CD4-positive, alpha-beta T cell treated with Interleukin-10 for 1 hour (primary cell): ENCODE measurements around the gene USH2A.

Source experiments
- DNase-seq: peaks from one replicate; pipeline ENCODE4 v3.0.0-alpha.2; 2020

Gene USH2A

DNA sequence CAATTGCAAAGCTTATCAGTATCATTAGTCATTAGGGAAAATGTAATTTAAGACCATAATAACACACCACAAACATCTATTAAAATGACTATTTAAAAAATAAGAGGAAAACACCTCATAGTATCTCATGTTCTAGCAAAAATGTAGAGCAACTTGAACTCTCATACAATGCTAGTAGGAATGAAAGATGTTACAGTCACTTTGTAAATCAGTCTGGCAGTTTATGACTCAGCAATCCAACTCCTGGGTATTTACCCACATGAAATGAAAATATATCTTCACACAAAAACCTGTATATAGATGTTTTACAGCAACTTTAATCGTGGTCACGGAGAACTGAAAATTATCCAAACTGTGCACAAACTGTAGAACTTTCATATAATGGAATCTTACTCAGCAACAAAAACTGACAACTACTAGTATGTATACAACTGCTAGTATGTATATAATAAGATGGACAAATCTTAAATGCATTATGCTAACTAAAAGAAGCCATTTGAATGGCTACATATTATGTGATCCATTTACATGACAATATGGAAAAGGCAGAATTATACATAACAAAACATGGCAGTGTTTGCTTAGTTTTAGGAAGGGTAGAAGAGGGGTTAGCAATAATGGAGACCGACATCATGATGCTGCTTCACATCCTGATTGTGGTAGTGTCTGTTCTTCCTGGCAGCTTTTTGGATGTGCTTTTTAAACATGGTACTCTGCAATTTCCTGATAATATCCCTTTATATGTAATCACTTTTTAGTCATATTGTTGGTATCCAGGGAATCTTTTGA is 589.1 kb downstream of the USH2A start:
- no peak for DNase-seq

DNA sequence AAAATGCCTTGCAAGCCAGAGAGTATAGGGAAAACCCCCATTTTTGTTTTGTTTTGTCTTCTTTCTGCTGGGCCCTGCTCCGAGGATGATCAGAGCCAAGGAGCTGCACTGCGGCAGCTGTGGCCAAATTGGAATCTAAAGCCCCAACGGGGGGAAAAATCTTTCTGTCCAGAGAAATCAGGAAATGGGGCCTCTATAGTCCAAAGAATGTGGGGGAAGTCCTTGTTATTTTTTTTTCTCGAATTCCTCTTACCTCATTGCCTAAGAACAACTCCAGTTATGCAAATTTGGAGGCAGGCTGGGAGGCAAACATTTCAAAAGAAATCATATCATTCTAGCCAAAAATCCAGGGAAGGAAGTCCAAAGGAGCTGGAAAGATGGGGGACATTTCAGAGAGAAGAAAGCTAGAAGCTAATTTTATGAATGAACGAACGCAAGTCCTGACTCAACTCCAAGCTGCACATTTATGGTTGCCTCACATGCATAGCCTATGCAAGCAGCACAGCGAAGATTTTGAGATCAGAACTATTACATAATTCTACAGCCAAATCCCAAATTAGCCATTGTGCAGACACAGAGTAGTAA is 592.9 kb downstream of the USH2A start:
- DNase-seq: no peak

DNA sequence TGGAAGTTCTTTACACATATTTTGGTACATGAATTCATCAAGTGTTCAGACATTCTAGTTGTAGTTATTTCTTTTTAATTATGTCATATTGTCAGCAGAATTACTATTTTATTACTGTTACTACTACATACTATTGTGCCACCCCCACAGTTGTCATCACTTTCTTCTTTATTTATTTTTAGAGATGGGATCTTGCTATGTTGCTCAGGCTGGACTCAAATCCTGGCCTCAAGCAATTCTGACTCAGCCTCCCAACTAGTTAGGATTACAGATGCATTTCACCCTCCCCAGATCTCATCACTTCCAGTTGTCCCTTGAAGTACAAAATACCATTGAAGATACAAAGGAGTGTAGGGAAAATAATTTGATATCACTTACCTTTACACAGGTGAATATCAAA is 598.2 kb downstream of the USH2A start:
- no peak for DNase-seq

DNA sequence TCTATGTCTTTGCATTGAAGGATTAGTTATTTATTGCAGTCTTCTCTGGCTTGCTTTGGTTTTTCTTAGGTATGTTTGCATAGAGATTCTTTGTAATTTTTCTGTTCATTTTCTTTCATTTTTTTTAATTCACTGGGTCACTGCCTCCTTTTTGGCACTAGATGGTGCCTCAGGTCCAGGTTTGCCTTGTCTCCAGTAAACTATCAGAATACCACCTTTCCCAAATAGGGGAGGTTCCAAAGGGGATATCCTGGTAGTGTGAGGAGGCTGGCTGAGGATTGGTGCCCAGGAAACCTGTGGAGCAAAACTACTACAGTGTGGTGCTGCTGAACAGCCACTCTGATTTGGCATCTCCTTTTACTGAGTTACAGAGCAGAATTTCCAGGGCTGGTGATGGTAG is 599.0 kb downstream of the USH2A start:
- DNase-seq: no peak

DNA sequence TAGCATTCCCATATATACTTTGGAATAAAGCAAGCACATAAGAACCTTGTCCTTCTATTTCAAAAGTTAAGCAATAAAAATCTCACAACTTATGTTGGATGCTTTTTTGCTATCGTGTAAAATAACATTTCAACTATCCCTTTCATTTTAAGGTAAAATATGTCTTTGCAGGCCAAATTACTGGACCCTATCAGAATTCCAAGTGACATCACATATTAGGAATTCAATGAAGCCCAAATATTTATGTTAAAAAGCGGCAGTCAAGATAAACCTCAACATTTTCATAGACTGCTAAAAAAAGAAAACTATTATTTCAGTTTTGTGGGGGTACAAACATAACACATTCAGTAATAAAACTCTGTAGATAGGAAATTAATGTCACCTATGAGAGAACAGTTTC is 604.1 kb downstream of the USH2A start:
- no peak for DNase-seq

DNA sequence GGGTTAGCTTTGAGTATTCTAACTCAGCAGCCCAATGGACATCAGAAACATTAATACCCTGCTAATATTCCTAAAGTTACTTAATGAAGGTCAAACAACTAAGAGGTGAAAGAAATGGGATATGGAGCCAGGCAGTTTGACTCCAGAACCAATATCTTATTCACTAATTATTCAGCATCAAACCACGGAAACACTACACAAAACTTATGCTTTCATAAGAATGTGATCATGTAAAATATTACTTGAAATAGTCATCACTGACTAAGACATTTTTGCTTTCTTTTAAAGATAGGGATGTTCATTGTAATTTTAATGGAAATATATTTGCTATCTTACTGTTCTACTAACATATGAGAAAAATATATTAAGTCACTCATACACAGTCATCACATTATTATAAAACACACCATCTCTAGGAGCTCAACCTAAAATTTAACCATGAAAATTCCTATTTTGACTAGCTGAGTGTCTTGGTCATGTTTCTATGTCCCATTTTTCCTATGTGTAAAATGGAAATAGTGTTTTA is 615.3 kb downstream of the USH2A start:
- no peak for DNase-seq

DNA sequence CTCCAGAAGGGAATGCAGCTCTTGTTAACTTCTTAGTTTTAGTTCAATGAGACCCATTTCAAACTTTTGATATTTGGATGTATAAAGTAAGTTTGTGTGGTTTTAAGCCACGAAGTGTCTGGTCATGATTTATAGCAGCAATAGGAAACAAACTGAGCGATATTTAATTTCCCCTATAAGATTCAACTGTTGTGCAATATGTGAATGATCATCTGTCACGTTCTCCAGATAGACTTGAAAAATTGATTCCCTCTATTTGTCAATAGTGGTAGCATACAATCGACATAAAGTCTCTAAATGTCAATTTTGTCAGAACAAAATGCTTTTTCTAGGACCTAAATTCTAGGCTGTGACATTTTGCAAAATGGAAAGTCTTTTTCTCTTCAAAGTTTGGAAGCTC is 616.0 kb downstream of the USH2A start:
- DNase-seq: no peak

DNA sequence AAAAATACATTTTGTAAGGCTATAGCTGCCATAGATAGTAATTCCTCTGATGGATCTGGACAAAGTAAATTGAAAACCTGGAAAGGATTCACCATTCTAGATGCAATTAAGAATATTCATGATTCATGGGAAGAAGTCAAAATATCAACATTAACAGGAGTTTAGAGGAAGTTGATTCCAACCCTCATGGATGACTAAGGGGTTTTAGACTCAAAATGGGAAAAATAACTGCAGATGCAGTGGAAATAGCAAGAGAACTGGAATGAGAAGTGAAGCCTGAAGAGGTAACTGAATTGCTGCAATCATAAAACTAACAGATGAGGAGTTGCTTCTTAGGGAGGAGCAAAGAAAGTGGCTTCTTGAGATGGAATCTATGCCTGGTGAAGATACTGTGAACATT is 625.4 kb downstream of the USH2A start:
- no peak for DNase-seq

DNA sequence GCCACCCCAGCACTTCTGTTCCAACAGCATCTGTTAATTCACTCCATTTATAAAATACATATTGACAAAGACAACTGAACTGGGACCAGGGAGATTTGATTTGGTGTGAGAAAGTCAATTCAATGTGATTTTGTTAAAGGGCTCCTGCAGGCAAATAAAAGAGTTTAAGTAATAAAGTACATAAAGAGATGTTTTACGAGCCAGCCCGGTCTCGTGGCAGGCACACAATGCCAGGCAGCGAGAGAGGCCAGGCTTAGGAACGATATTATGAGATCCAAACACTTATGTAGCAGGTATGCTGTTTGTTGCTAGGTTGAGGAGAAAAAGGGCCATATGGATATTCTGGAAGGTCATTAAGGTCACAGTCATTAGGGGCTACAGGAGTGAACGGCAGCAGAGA is 629.1 kb downstream of the USH2A start:
- no peak for DNase-seq

DNA sequence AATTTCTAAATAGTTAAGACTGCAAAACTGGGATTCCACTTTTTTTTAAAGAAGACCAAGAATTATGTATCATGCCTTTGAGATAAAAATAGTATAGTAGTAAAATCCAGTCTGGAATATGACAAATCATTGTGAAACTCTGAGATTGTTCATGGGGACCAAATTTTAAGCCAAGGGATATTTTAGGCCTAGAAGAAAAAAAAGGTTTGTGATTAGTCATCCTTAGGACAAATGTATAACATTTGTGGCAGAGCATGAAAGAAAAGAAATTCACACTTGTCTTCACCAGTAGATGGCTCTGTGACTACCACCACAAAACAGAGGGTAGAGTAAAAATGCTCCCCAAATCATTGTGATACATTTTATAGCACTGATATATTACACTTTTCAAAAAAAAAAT is 630.1 kb downstream of the USH2A start:
- DNase-seq: no peak

DNA sequence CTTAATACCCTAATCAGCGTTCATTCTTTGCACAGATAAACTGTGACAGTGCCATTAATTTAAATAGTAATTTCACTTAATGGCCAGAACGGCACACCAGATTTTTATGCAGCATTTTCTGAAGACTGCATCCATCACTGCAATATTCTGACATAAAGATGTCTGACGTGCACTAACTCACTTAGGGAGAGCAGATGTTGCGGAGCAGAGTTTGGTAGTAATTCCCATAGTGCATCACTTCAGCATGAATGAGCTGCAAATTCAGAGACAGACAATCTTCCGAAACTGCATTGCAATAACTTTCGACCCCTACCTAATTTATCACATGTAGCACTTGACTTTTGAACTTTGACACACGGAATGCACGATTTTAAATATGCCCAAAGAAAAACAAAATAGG is 630.8 kb downstream of the USH2A start:
- DNase-seq: no peak

DNA sequence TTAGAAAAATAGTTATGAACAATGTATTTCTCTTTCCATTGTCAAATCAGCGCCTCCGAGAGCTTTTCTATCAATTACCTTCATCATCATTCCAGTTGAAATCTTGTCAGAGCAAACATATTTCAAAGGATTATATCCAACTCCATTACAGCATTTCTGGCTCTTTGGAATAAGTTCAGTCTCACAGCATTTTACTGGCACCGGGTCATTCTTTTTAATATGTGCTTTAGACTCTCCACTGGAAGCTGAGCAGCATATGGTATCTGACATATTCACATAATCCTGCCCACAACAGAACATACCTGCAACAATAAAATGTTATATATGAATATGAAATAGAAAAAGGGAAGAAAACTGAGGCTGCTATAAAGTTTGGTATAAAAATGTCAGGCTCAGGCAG is 633.3 kb downstream of the USH2A start:
- no peak for DNase-seq

DNA sequence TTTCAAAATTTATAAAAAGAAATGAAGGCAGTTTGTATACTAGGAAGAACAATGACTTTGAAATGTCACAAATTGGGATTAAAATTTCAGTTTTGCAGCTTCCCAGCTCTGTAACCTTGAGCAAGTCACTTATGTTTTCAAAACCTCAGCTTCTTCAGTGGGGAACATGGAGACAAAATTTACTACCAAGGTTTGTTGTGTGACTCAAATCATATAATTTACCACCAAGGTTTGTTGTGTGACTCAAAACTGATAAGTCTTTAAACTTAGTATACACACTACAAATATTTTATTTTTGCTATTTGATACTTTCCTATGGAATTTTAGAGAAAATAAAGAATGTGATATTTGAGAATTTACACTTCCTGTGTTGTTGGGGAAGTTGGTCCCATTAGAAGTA is 636.3 kb downstream of the USH2A start:
- DNase-seq: no peak

DNA sequence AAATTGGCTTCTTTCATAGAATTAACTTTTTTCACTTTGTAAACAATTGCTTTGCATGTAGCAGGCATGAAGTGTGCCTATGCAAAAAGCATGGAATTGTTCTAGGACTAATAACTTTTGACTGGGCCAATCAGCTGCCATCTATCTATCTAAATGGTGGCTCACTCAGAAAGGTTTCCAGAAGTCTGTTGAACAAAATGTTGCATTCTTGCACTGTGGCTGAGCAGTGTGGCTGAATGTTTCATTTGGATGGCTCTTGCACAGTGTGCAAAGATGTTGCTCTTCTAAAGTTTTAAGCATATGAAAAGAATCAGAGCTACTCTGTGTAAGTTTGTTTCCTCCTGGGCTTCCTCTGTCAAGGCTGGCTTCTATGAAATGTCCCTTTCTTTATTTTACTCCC is 642.6 kb downstream of the USH2A start:
- DNase-seq: no peak

DNA sequence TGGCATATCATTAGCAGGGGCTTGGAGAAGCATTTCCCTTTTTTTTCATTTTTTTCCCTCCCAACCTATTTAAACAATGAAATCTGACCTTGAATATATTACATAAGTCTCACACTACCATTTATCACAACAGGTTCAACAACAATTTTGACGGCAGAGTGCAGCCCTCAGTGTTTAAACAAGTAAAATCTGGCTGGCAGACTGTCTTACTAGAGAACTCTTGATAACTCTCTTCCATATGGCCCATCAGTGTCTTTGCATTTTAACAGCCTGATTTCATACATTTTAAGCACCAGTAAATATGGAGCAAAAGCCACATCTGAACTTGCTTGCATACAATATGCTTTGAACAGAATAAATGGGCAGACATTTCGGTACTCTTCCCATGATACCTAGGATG is 643.1 kb downstream of the USH2A start:
- no peak for DNase-seq

DNA sequence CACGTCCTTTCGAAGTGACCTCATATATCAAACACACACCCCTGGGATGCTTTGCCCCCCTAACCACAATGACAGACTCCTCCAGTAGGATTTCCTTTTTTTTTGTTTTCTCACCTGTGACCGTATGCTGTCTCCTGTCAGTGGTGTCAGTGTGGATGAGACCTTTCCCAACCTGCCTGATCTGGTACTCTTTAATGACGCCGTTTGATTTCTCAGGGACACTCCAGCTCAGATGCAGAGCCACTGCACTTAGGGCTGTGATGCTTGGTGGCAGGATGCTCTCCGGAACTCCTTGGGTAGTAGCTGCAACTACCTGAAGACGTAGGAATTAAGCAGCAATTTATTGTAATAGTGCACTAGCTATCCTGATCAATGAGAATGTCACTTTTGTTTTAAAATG is 643.5 kb downstream of the USH2A start:
- no peak for DNase-seq

DNA sequence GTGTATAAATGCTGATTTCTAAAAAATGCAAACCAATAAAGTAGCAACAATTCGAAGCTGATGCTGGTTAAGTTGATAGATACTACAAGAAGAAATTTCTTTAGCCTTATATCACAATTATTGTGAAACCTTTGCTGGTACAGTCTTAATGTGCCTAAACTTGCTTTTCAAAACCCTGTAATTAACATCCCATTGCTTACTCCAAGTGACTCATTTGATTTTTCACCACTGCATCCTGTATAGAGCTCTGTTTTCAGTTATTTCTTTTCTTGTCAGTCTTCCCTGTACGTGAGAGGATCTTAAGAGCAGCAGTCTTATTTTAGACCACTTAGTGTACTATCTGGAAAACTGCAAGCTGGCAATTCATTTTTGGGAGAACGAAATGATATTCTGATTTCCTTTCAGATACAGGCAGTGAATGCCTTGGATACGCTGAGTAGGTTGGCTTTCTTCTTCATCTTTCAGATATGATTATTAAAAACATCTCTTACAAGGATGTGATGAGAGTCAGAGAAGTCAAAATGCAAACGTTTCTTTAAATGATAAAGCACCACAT is 645.8 kb downstream of the USH2A start:
- DNase-seq: no peak

DNA sequence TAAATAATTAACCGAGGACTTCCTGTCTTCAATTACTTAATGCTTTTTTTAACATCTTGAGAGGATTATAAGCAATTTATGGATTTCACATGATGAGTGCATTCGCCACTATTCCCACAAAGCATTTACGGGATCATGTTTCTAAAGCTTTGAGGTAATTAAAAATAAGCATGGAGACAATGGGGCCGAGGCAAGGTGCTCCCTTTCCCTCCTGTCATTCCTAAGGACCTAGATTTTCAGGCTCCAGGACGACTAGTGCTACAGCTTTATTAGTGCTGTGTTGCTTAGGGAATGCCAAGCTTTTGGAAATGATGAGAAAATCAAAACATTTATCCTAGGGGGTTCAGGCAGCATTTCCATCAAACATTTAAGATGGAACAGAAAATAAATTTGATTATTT is 646.9 kb downstream of the USH2A start:
- no peak for DNase-seq

DNA sequence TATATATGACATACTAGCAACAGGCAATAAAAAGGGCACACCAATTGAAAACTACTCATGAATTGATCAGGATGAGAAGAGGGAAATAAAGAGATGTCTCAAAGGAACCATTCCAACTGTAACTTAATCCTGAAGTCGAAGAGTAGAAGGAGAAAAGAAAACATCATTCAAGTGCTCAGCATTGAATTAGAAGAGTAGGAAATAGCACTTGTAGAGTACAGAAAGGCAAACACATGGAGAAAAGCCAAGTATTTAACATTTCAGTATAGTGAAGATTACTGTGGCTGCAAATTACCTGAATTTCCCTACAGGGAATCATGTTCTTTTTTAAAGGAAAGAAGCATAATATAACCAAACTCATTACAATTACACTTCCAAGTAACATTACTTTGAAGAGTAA is 651.1 kb downstream of the USH2A start:
- no peak for DNase-seq

DNA sequence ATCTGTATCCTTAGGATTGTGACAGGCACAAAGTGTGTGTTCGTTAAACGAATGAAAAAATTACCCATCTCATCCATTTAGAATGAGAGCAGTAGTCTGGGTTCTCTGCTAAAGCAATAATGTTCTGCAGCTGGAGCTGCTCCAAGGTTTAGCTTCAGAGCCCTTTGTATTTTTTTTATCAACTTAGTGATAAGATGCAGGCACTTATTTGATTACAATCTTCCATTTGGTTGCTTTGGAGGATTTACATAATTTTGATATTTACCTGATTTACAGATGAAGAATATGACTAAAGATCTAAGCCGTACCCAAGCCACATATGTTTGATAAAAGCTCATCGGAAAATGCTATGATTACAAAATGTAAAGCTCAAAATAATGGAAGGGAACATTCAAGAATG is 654.9 kb downstream of the USH2A start:
- no peak for DNase-seq

DNA sequence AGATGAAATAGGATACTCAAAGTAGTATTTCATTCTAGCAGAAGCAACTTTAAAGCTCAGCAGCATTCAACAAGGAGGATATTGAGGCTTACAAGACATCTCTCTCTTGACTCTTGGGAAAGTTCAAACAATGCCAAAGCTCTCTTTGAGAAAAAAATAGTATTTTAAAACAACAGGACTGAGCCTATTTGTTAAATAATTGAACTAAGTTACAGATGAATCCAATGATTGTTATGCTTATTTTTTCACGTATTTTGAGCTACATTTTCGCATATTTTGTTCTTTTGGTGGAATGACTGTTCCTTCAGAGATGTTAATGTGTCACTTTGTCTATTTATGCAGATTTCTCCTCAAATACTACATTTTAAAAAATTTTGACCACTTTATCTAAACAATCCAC is 655.5 kb downstream of the USH2A start:
- no peak for DNase-seq

DNA sequence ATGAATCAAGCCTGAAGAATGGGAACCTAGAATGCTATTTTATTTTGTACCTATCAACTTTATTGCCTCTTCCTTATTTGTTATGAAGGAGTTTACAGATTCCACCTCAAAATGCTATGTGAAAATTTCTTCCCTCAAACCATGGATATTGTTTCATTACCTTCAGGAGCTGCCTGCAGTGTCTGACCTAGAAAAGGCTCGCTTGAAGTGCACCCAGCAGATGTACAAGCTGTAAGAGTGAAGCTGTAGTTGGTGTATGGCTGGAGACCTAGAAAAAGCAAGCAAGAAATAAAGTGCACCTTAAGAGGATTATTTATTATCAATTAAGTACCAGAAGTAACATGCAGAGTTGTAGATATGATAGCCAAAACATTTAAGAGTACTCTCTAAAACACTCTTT is 656.7 kb downstream of the USH2A start:
- DNase-seq: no peak

DNA sequence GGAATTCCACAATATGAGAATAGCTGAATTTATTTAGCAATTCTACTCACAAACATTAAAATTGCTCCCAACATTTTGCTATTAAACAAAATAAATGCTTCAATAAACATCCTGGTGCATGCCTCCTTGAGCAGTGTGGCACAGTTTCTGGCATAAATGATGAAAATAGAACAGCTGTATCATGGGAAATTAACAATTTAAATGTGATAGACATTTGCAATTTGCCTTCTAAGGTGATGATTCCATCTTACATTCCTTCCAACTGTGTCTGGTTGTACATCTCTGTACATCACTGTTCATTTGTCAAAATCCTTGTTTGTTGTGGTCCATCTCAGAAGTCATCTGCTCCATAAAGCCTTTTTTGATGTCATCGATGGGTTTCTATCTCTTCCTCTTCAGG is 657.4 kb downstream of the USH2A start:
- no peak for DNase-seq

DNA sequence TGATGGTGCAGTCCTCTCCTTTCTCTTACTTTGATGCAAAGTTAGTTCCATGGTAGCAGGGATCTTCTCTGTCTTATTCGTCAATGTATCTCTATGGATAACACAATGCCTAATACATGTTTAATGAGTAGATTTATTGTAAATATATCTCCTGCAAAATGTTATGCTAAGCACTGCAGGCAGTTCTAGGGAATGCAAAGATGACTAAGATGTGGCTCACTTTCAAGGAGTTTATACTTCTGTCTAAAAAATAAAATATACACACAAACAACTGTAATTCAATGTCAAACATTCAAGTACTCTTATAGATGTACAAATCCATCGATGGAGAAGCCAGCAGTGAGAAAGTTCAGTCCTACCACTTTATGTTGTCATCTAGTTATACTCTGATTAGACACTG is 661.8 kb downstream of the USH2A start:
- no peak for DNase-seq

DNA sequence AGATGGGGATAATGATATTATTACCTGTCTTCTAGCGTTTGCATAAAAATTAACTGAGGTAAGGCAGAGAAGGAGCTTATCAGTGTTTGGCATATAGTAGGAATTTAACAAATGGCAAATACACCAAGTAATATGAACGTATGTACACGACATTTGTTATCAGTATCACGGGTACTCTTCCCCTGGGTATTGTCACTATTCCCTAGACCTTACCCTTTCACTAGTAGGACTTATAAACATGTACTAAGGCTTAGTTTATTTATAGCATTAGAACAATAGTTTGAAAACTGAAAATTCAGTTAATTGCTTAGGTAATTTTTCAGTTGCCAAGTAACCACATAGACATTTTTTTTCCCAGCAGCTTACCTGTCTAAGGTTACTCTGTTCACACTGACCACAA is 669.1 kb downstream of the USH2A start:
- DNase-seq: no peak
